Measurements from ENCODE around the gene WDR55. TPM values are rescaled to one million over a fixed set of nuclear protein-coding genes. Genes with fewer than 3 reads are reported as not detected.

The WDR55 gene
- total and polyA plus RNA-seq, 2 of the 8 experiments (the other 6 are each of a cell fraction or from before 2014, with no cell fraction given): 15.3 to 22.7 TPM

DNA sequence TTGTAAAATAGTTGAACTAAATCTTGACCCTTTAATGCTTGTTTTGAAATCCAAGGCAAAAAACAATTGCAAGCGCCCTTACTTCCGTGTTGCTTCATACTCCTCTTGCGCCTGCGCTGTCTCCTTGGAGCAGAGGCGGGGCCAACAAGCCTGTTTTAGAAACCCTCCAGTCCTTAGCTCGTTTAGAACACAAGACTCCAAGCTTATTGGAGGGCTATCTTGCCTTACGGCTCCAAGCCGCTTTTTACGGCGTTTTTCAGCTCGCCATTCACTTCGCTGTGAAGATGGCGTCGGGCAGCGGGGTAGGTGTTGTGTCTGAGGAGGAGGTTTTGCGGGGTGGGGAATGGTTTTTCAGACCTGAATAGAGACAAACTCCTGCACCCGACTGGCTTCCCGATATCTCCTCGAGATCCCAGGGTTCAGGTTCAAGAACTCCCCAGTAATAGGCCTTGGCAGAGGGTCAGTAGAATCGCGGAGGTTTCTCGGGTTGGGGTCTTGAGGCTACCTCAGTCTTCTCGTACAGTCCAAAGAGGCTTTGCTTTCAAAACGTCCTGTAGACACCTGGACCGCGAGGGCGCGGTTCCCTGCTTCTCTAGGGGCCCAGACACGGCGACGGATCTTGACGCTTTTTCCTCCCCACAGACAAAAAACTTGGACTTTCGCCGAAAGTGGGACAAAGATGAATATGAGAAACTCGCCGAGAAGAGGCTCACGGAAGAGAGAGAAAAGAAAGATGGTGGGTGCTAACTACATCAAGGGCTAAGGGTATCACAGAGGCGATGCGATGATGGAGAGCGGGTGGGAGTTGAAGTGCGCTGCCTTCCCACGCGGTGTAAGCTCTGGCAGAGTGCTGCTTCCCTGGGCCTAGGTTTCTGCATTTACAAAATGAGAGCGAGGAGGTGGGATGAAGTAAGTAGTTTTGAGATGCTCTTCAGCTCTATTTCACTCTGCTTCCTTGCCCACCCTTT is 35.8 kb downstream of the WDR55 start, which contains the start of gene ZMAT2:
Gene ZMAT2 (plus strand): TSS at position 271 of the 968 bp plus-strand sequence. CDS start 14 bp downstream, at position 285.
- H3K79me1 ChIP-seq (ENCODE audit: low read depth, low read length): peaks cover 2% of the 10 kb centered on the region; the same call in 1 of the 2 replicates
- no peak within 1 kb of the TSS for H4K91ac ChIP-seq (replicated peaks; ENCODE audit: insufficient read length, low read length)
- peak; percentile 86 to 87 for DNase-seq (ENCODE audit: low read depth in 1 of 2, low spot score in 2 of 2)
- H4K20me1 ChIP-seq (replicated peaks in 1 of 2; ENCODE audit: control insufficient read depth in 1 of 2, insufficient read depth in 2 of 2, low read length in 2 of 2): no peaks in the 10 kb centered on the region
- 6% methylated on average over 42 of the region's 44 CpGs; no CpG with 5 or more reads in 1 of the 2 experiments for WGBS, 2 experiments (ENCODE audit: extremely low coverage in 1 of 2, insufficient coverage in 1 of 2, insufficient read length in 1 of 2, insufficient replicate concordance in 2 of 2, low coverage in 1 of 2, low lambda C conversion rate in 2 of 2, missing lambda C conversion rate in 1 of 2)
- H3K18ac ChIP-seq (ENCODE audit: extremely low read depth, low read length): no peak within 1 kb of the TSS
- H2BK5ac ChIP-seq (ENCODE audit: low read depth, low read length): no peak within 1 kb of the TSS; the same call in 1 of the 2 replicates
- H3K27ac ChIP-seq (ENCODE audit: low read depth, low read length): peak within 1 kb of the TSS; percentile 65
- peak within 1 kb of the TSS; percentile 96 to 98 (median 97) for H3K9ac ChIP-seq (replicated peaks in 1 of 4; ENCODE audit: extremely low read depth in 1 of 4, low read depth in 3 of 4, low read length in 3 of 4)
- H4K5ac ChIP-seq (ENCODE audit: insufficient read length, low read depth, low read length): no peak within 1 kb of the TSS
- no peak within 1 kb of the TSS for H3K4ac ChIP-seq (replicated peaks; ENCODE audit: insufficient read length, low read depth, low read length)
- H2BK20ac ChIP-seq (ENCODE audit: low read length): no peak within 1 kb of the TSS
- H3K79me2 ChIP-seq (ENCODE audit: control insufficient read depth in 1 of 2, insufficient read depth in 2 of 2, low read length in 2 of 2): peaks cover 0 to 17% of the 10 kb centered on the region in 2 experiments; a peak in 2 of 4 replicates
- H3K14ac ChIP-seq (ENCODE audit: insufficient read length): no peak within 1 kb of the TSS
- no peak within 1 kb of the TSS for H2AK5ac ChIP-seq (ENCODE audit: low read depth, low read length)
- CTCF ChIA-PET (ENCODE audit: partially characterized antibody): no interaction called here
- H3K4me1 ChIP-seq (replicated peaks in 1 of 4; ENCODE audit: control insufficient read depth in 3 of 4, insufficient read depth in 4 of 4, low read length in 3 of 4): 0 out of 7 replicates have a peak, but pooled peaks cover 0 to 4% (median 0%) of the 10 kb centered on the region in 4 experiments
- H3K4me3 ChIP-seq (ENCODE audit: extremely low read depth in 1 of 4, insufficient read depth in 2 of 4, low read depth in 3 of 4, low read length in 4 of 4): peak within 1 kb of the TSS; percentile 92 to 98 (median 97)
- POLR2A ChIA-PET (ENCODE audit: partially characterized antibody): interaction anchor here (0.8 to 2.0 kb wide), 13 partner anchors 9 to 61 kb away, joined by 3 to 16 read pairs (median 3); partner anchors contain the start of genes HARS1, HARS2, IK and NDUFA2
- H4K8ac ChIP-seq (ENCODE audit: extremely low read depth, insufficient read depth, low read length): peak within 1 kb of the TSS; percentile 94; the same call in 1 of the 2 replicates
- no peak within 1 kb of the TSS; the same call in 1 of the 2 replicates for H2BK12ac ChIP-seq (ENCODE audit: low read depth, low read length)
- peaks cover 33 to 80% (median 62%) of the 10 kb centered on the region in 4 experiments for H3K36me3 ChIP-seq (ENCODE audit: control insufficient read depth in 2 of 4, insufficient read depth in 4 of 4, low read length in 3 of 4)
- peaks cover 5% of the 10 kb centered on the region; the same call in 1 of the 2 replicates for H3K23me2 ChIP-seq (ENCODE audit: low read depth, low read length)
- peak within 1 kb of the TSS; percentile 95; the same call in 1 of the 2 replicates for H2AFZ ChIP-seq (ENCODE audit: low read length)
- no peak within 1 kb of the TSS for H3K23ac ChIP-seq (ENCODE audit: insufficient read length)
- no peaks in the 10 kb centered on the region for H3K9me3 ChIP-seq (ENCODE audit: insufficient read depth in 2 of 2, low read depth in 1 of 2, low read length in 1 of 2)
- no peak within 1 kb of the TSS for H2BK120ac ChIP-seq (replicated peaks; ENCODE audit: low read depth, low read length)
- H2BK15ac ChIP-seq (ENCODE audit: low read length): no peak within 1 kb of the TSS
- H3K56ac ChIP-seq (replicated peaks; ENCODE audit: insufficient read length, low read depth, low read length): no peak within 1 kb of the TSS
- peak within 1 kb of the TSS; percentile 89 to 93 for H3K4me2 ChIP-seq (ENCODE audit: insufficient read depth in 1 of 2, low read depth in 2 of 2, low read length in 2 of 2)
- peak; percentile 99 for FAIRE-seq
- H3K27me3 ChIP-seq (replicated peaks in 1 of 4; ENCODE audit: control insufficient read depth in 3 of 4, extremely low read depth in 1 of 4, insufficient read depth in 3 of 4, low read length in 3 of 4): no peaks in the 10 kb centered on the region
- peak; percentile 70 to 90 for TF ChIP-seq POLR2A (IDR thresholded peaks at IDR 0.05; ENCODE audit: control extremely low read depth in 1 of 2, low read depth in 2 of 2, low read length in 2 of 2)
- TF ChIP-seq SIN3A (conservative IDR thresholded peaks at IDR 0.05 in 1 of 2, IDR thresholded peaks at IDR 0.05 in 1 of 2; ENCODE audit: low read depth in 1 of 2, low read length in 2 of 2): peak in 1 of 2 experiments; percentile 86; a peak in 1 of 4 replicates
- no peak for TF ChIP-seq SAP30 (IDR thresholded peaks at IDR 0.05; ENCODE audit: insufficient read depth, insufficient replicate concordance, low read length)
- no peak for TF ChIP-seq SRF (IDR thresholded peaks at IDR 0.05; ENCODE audit: low read depth, low read length)
- TF ChIP-seq BRCA1 (IDR thresholded peaks at IDR 0.05; ENCODE audit: low read depth, low read length): no peak
- TF ChIP-seq ASH2L (IDR thresholded peaks at IDR 0.05; ENCODE audit: low read length): peak; percentile 62
- no peak for TF ChIP-seq GABPA (IDR thresholded peaks at IDR 0.05; ENCODE audit: borderline replicate concordance, insufficient read depth, low read length)
- TF ChIP-seq KDM1A (IDR thresholded peaks at IDR 0.05; ENCODE audit: borderline replicate concordance, low read length): no peak
- TF ChIP-seq CHD1 (IDR thresholded peaks at IDR 0.05; ENCODE audit: low read depth, low read length): no peak
- TF ChIP-seq CEBPB (IDR thresholded peaks at IDR 0.05; ENCODE audit: low read depth, low read length): peak; percentile 88
- TF ChIP-seq CBX5 (IDR thresholded peaks at IDR 0.05; ENCODE audit: low read depth, low read length): no peak

All from H1 (cell line).